IMR-90 (cell line): ENCODE measurements around the gene BCAR1.
"Not testable (repeated sequence)": the region's sequence is repeated elsewhere in the genome, so short reads cannot be mapped to it uniquely, and the experiment has no call there.

Experiments used
- BHLHE40 ChIP-seq: fragments of 150-350 bp; IDR thresholded peaks from 2 replicates; pipeline ENCODE4 v1.6.1; 2016; ENCODE audit warnings: mild to moderate bottlenecking, low read depth, low read length
- CHD1 ChIP-seq: IDR thresholded peaks from 2 replicates; pipeline ENCODE4 v1.6.1; 2012; ENCODE audit warnings: low read depth, low read length, improper control_type of control experiment
- FOS ChIP-seq: fragments of 150-350 bp; IDR thresholded peaks from 2 replicates; pipeline ENCODE4 v1.6.1; 2016; ENCODE audit warnings: low read depth, low read length
- MAFK ChIP-seq: IDR thresholded peaks from 2 replicates; pipeline ENCODE4 v1.6.1; 2012; ENCODE audit warnings: low read depth, low read length, improper control_type of control experiment
- MAZ ChIP-seq: IDR thresholded peaks from 2 replicates; pipeline ENCODE4 v1.6.1; 2012; ENCODE audit warnings: low read depth, mild to moderate bottlenecking, low read length, improper control_type of control experiment, moderate library complexity, borderline replicate concordance
- MXI1 ChIP-seq: IDR thresholded peaks from 2 replicates; pipeline ENCODE4 v1.6.1; 2012; ENCODE audit warnings: low read depth, mild to moderate bottlenecking, low read length, moderate library complexity, borderline replicate concordance
- POLR2A ChIP-seq: IDR thresholded peaks from 2 replicates; pipeline ENCODE4 v1.6.1; 2012; ENCODE audit warnings: mild to moderate bottlenecking, low read depth, low read length
- RAD21 ChIP-seq: IDR thresholded peaks from 2 replicates; pipeline ENCODE4 v1.6.1; 2012; ENCODE audit warnings: low read length, improper control_type of control experiment
- RFX5 ChIP-seq: IDR thresholded peaks from 2 replicates; pipeline ENCODE4 v1.8.0; 2012; ENCODE audit warnings: low read depth, mild to moderate bottlenecking, low read length, moderate library complexity
- SMC3 ChIP-seq: fragments of 150-350 bp; IDR thresholded peaks from 2 replicates; pipeline ENCODE4 v1.6.1; 2016; ENCODE audit warnings: low read depth, mild to moderate bottlenecking, antibody characterized with exemption, low read length, moderate library complexity
- TF ChIP-seq, protein P1 (sequence below): conservative IDR thresholded peaks from 2 replicates; pipeline ENCODE4 v1.5.1; 2012; ENCODE audit warnings: mild to moderate bottlenecking, low read depth, low read length, improper control_type of control experiment
- TF ChIP-seq, protein P2 (sequence below): fragments of 150-350 bp; IDR thresholded peaks from 2 replicates; pipeline ENCODE4 v1.6.1; 2017; ENCODE audit warnings: mild to moderate bottlenecking, antibody characterized with exemption, low read length, low read depth
- TF ChIP-seq, protein P3 (sequence below): fragments of 150-350 bp; IDR thresholded peaks from 2 replicates; pipeline ENCODE4 v1.6.1; 2016; ENCODE audit warnings: low read depth, mild to moderate bottlenecking, low read length, moderate library complexity, borderline replicate concordance

DNA sequence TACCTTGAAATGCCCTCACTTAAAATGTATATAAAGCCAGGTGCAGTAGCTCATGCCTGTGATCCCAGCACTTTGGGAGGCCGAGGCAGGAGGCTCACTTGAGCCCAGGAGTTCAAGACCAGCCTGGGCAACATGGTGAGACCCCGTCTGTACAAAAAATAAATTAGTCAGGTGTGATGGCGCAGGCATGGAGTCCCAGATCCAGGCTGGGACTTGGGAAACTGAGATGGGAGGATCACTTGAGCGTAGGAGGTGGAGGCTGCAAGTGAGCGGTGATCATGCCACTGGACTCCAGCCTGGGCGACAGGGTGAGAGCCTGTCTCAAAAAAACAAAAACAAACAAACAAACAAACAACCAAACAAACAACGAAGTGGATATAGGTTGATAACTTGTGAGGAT, 41.9 kb downstream of the BCAR1 start:
- TF ChIP-seq, protein P1, sequence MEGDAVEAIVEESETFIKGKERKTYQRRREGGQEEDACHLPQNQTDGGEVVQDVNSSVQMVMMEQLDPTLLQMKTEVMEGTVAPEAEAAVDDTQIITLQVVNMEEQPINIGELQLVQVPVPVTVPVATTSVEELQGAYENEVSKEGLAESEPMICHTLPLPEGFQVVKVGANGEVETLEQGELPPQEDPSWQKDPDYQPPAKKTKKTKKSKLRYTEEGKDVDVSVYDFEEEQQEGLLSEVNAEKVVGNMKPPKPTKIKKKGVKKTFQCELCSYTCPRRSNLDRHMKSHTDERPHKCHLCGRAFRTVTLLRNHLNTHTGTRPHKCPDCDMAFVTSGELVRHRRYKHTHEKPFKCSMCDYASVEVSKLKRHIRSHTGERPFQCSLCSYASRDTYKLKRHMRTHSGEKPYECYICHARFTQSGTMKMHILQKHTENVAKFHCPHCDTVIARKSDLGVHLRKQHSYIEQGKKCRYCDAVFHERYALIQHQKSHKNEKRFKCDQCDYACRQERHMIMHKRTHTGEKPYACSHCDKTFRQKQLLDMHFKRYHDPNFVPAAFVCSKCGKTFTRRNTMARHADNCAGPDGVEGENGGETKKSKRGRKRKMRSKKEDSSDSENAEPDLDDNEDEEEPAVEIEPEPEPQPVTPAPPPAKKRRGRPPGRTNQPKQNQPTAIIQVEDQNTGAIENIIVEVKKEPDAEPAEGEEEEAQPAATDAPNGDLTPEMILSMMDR, result not testable (repeated sequence)
- TF ChIP-seq MAZ, RFX5, POLR2A, RAD21, BHLHE40, MXI1, CHD1, FOS, MAFK, SMC3: not testable (repeated sequence)
- TF ChIP-seq, protein P2, sequence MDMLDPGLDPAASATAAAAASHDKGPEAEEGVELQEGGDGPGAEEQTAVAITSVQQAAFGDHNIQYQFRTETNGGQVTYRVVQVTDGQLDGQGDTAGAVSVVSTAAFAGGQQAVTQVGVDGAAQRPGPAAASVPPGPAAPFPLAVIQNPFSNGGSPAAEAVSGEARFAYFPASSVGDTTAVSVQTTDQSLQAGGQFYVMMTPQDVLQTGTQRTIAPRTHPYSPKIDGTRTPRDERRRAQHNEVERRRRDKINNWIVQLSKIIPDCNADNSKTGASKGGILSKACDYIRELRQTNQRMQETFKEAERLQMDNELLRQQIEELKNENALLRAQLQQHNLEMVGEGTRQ, result not testable (repeated sequence)
- TF ChIP-seq, protein P3, sequence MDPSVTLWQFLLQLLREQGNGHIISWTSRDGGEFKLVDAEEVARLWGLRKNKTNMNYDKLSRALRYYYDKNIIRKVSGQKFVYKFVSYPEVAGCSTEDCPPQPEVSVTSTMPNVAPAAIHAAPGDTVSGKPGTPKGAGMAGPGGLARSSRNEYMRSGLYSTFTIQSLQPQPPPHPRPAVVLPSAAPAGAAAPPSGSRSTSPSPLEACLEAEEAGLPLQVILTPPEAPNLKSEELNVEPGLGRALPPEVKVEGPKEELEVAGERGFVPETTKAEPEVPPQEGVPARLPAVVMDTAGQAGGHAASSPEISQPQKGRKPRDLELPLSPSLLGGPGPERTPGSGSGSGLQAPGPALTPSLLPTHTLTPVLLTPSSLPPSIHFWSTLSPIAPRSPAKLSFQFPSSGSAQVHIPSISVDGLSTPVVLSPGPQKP, result not testable (repeated sequence)
